Astrocyte (in vitro differentiated cells and primary cell): ENCODE results near the gene PPP2R2C. TPM values are rescaled to one million over a fixed set of nuclear protein-coding genes. Genes with fewer than 3 reads are reported as not detected.

Experiments
- DNase-seq: peaks from one replicate; pipeline ENCODE4 v3.0.0-alpha.2; 2010; ENCODE audit warnings: low read depth
- FAIRE-seq: peaks from 2 replicates; lab custom pipeline; 2011; peaks lifted over from hg19 to GRCh38; lab: Jason Lieb, UNC
- H2AFZ ChIP-seq: 2 replicates; pipeline ENCODE4 v1.6.0; 2012; ENCODE audit warnings: low read depth, low read length, inconsistent platforms
- H3K27ac ChIP-seq: 2 replicates; pipeline ENCODE4 v1.5.1; 2011; ENCODE audit warnings: low read depth, low read length, inconsistent platforms
- H3K27me3 ChIP-seq: 2 replicates; pipeline ENCODE4 v1.6.0; 2011; ENCODE audit warnings: low read length, inconsistent platforms; ENCODE audit not compliant: insufficient read depth
- H3K36me3 ChIP-seq: 2 replicates; pipeline ENCODE4 v1.5.1; 2011; ENCODE audit warnings: low read length, inconsistent platforms; ENCODE audit not compliant: insufficient read depth
- H3K4me1 ChIP-seq: 2 replicates; pipeline ENCODE4 v1.5.1; 2011; ENCODE audit warnings: low read length, inconsistent platforms; ENCODE audit not compliant: insufficient read depth
- H3K4me2 ChIP-seq: 2 replicates; pipeline ENCODE4 v1.6.0; 2012; ENCODE audit warnings: low read length, inconsistent platforms
- H3K4me3 ChIP-seq: 2 replicates; pipeline ENCODE4 v1.5.1; 2011; ENCODE audit warnings: low read depth, mild to moderate bottlenecking, low read length, inconsistent platforms; ENCODE audit not compliant: insufficient read depth
- H3K79me2 ChIP-seq: 2 replicates; pipeline ENCODE4 v1.6.0; 2012; ENCODE audit warnings: mild to moderate bottlenecking, low read length, inconsistent platforms; ENCODE audit not compliant: insufficient read depth
- H3K9ac ChIP-seq: 2 replicates; pipeline ENCODE4 v1.6.0; 2012; ENCODE audit warnings: mild to moderate bottlenecking, low read length, inconsistent platforms
- H3K9me3 ChIP-seq: 2 replicates; pipeline ENCODE4 v1.5.1; 2012; ENCODE audit warnings: low read depth, mild to moderate bottlenecking, low read length, inconsistent platforms; ENCODE audit not compliant: insufficient read depth
- H4K20me1 ChIP-seq: 2 replicates; pipeline ENCODE4 v1.6.0; 2012; ENCODE audit warnings: low read length, inconsistent platforms; ENCODE audit not compliant: insufficient read depth
- H3K27ac Mint-ChIP-seq: one replicate; pipeline ENCODE4 v1.8.0; 2021; ENCODE audit warnings: mild to moderate bottlenecking, mixed read lengths; ENCODE audit not compliant: unreplicated experiment
- H3K27me3 Mint-ChIP-seq: one replicate; pipeline ENCODE4 v1.8.0; 2021; ENCODE audit warnings: low read depth, mixed read lengths; ENCODE audit not compliant: unreplicated experiment
- H3K36me3 Mint-ChIP-seq: one replicate; pipeline ENCODE4 v1.8.0; 2021; ENCODE audit warnings: low read depth, mixed read lengths; ENCODE audit not compliant: unreplicated experiment
- H3K4me1 Mint-ChIP-seq: one replicate; pipeline ENCODE4 v1.8.0; 2021; ENCODE audit warnings: low read depth, mixed read lengths; ENCODE audit not compliant: unreplicated experiment
- H3K4me3 Mint-ChIP-seq: one replicate; pipeline ENCODE4 v1.8.0; 2021; ENCODE audit warnings: mild to moderate bottlenecking, moderate library complexity, mixed read lengths; ENCODE audit not compliant: unreplicated experiment
- H3K9me3 Mint-ChIP-seq: one replicate; pipeline ENCODE4 v1.8.0; 2021; ENCODE audit warnings: mild to moderate bottlenecking, mixed read lengths; ENCODE audit not compliant: unreplicated experiment
- EZH2 ChIP-seq: IDR thresholded peaks from 2 replicates; pipeline ENCODE4 v1.6.1; 2012; ENCODE audit warnings: mild to moderate bottlenecking, low read length, inconsistent platforms; ENCODE audit not compliant: insufficient read depth
- total RNA-seq: library from RNA; stranded (reverse); gene quantifications from 2 replicates; pipeline ENCODE4 v1.2.1, GENCODE V29; 2021
- TF ChIP-seq, protein P1 (sequence below): IDR thresholded peaks from 2 replicates; pipeline ENCODE4 v1.5.1; 2011; ENCODE audit warnings: low read depth, mild to moderate bottlenecking, inconsistent platforms, low read length, moderate library complexity; ENCODE audit not compliant: insufficient read depth

The PPP2R2C gene
- total RNA-seq, 1 donor from 2014 or later, result 1.1 TPM

DNA sequence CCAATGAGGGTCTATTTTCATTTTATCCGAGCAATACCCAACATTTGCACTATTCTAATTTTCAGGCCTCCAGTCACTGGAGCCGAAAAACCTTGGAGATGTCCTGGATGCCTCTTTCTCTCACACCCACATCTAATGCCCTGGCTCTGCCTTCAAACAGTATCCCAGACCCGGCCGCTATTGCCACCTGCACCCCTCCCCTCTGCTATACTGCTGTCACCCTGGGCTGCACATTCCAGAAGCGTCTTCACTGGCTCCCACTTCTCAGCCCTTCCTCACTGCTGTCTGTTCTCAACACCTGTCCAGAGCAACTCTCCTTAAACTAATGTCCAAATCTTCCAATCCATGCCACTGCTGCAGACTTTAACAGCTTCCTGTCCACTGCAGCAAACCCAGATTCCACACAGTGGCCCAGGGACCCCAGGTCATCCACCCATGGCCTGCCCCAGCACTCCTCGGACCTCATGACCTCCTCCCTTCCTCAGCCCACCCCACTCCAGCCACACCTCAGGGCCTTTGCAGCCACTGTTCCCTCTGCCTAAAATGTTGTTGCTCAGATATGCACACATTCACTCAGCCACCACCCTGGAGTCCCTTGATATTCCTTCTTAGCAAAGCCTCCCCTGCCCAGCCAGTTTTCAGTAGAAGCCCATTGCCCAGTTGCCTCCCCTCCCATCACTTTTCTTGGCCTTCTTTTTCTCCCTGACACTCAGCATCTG is 30.5 kb upstream of the PPP2R2C start:
- H3K4me1 ChIP-seq, result no peaks in the 10 kb centered on the region
- Mint-ChIP-seq H3K36me3 (peaks cover 2% of the 10 kb centered on the region), H3K9me3 (peaks cover 35% of the 10 kb centered on the region), H3K4me1 (no peaks in the 10 kb centered on the region), H3K27me3 (peaks cover 41% of the 10 kb centered on the region), H3K4me3 (no peak overlapping the region), H3K27ac (no peak overlapping the region)
- no peak for DNase-seq
- no peak overlapping the region for H3K9ac ChIP-seq
- FAIRE-seq, result no peak
- no peaks in the 10 kb centered on the region for H3K27me3 ChIP-seq
- no peak overlapping the region for H3K4me2 ChIP-seq
- peaks cover 8% of the 10 kb centered on the region for H3K9me3 ChIP-seq
- no peaks in the 10 kb centered on the region for H3K36me3 ChIP-seq
- no peak overlapping the region for H2AFZ ChIP-seq
- H3K27ac ChIP-seq, result no peak overlapping the region
- TF ChIP-seq, protein P1, sequence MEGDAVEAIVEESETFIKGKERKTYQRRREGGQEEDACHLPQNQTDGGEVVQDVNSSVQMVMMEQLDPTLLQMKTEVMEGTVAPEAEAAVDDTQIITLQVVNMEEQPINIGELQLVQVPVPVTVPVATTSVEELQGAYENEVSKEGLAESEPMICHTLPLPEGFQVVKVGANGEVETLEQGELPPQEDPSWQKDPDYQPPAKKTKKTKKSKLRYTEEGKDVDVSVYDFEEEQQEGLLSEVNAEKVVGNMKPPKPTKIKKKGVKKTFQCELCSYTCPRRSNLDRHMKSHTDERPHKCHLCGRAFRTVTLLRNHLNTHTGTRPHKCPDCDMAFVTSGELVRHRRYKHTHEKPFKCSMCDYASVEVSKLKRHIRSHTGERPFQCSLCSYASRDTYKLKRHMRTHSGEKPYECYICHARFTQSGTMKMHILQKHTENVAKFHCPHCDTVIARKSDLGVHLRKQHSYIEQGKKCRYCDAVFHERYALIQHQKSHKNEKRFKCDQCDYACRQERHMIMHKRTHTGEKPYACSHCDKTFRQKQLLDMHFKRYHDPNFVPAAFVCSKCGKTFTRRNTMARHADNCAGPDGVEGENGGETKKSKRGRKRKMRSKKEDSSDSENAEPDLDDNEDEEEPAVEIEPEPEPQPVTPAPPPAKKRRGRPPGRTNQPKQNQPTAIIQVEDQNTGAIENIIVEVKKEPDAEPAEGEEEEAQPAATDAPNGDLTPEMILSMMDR, result no peak
- no peak for TF ChIP-seq EZH2
- H3K79me2 ChIP-seq, result no peaks in the 10 kb centered on the region
- H3K4me3 ChIP-seq, result no peak overlapping the region
- no peaks in the 10 kb centered on the region for H4K20me1 ChIP-seq

DNA sequence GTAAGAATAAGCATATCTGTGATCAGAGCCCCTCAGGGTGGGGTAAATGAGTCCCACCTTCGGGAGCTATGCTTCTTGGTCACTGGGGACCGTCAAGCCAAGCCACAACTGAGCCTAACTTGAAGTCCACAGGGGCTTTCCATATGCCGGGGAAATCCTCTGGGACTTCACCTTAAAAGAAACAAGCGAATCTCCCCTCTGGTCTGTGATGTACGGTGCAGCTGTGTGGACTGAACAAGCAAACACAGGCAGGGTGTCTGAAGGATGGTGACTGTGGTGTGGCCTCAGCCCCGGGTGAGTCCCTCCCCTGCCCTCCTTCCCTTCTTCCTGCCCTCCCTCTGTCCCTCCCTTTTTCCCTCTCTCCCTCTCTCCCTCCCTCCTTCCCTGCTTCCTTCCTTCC is 29.7 kb upstream of the PPP2R2C start:
- no peaks in the 10 kb centered on the region for H3K79me2 ChIP-seq
- no peak overlapping the region for H2AFZ ChIP-seq
- Mint-ChIP-seq H3K9me3 (peaks cover 32% of the 10 kb centered on the region), H3K4me3 (no peak overlapping the region), H3K4me1 (no peaks in the 10 kb centered on the region), H3K27me3 (peaks cover 48% of the 10 kb centered on the region), H3K36me3 (peaks cover 2% of the 10 kb centered on the region), H3K27ac (no peak overlapping the region)
- no peak for FAIRE-seq
- no peak overlapping the region for H3K4me2 ChIP-seq
- H3K9me3 ChIP-seq, result peaks cover 8% of the 10 kb centered on the region
- H3K27me3 ChIP-seq, result no peaks in the 10 kb centered on the region
- no peaks in the 10 kb centered on the region for H3K36me3 ChIP-seq
- no peak overlapping the region for H3K9ac ChIP-seq
- DNase-seq, result no peak
- TF ChIP-seq EZH2, result no peak
- TF ChIP-seq, protein P1, result no peak
- no peaks in the 10 kb centered on the region for H3K4me1 ChIP-seq
- H4K20me1 ChIP-seq, result no peaks in the 10 kb centered on the region
- H3K4me3 ChIP-seq, result no peak overlapping the region
- no peak overlapping the region for H3K27ac ChIP-seq

DNA sequence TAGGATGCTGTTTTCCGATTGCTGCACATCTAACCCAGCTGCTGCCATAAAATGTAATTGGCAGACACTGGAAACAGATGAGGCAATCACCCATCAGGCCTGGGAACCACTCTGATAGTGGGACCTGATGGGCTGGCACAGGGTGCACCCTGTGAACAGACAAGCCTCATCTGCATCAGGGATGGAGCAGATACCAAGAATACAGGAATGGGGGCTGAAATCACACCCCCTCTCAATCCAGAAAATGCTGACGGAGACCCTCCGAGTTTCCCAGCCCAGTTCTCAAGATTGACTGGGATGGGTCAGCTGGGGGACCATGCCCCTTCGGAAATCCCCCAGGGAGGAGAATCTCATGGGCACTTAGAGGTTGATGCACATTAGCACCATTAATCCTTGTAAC is 28.8 kb upstream of the PPP2R2C start:
- no peaks in the 10 kb centered on the region for H3K36me3 ChIP-seq
- no peak overlapping the region for H3K4me2 ChIP-seq
- Mint-ChIP-seq H3K4me1 (no peaks in the 10 kb centered on the region), H3K36me3 (peaks cover 2% of the 10 kb centered on the region), H3K4me3 (no peak overlapping the region), H3K27ac (no peak overlapping the region), H3K27me3 (peaks cover 52% of the 10 kb centered on the region), H3K9me3 (peaks cover 25% of the 10 kb centered on the region)
- no peaks in the 10 kb centered on the region for H4K20me1 ChIP-seq
- DNase-seq, result no peak
- H3K9me3 ChIP-seq, result peaks cover 8% of the 10 kb centered on the region
- H3K27me3 ChIP-seq, result no peaks in the 10 kb centered on the region
- H2AFZ ChIP-seq, result no peak overlapping the region
- H3K9ac ChIP-seq, result no peak overlapping the region
- H3K27ac ChIP-seq, result no peak overlapping the region
- no peaks in the 10 kb centered on the region for H3K4me1 ChIP-seq
- no peak overlapping the region for H3K4me3 ChIP-seq
- FAIRE-seq, result no peak
- H3K79me2 ChIP-seq, result no peaks in the 10 kb centered on the region
- TF ChIP-seq, protein P1, result no peak
- TF ChIP-seq EZH2, result no peak
